Astrocyte of the spinal cord (primary cell): ENCODE results near the gene EFR3B.
A peak's percentile ranks its signal among the peaks of the same experiment; 100 is the strongest.

Experiments
- DNase-seq: peaks from one replicate; pipeline ENCODE4 v3.0.0; 2011; ENCODE audit warnings: low read depth, low spot score
- H3K4me3 ChIP-seq: 2 replicates; pipeline ENCODE4 v1.5.1; 2011; ENCODE audit warnings: low read depth, mild to moderate bottlenecking, low read length, moderate library complexity
- in situ Hi-C: cut with HindIII; loops from 2 replicates; pipeline ENCODE4 v1.10.0; 2017; ENCODE audit warnings: low sequenced_read_pairs
- TF ChIP-seq, protein P1 (sequence below): IDR thresholded peaks from 2 replicates; pipeline ENCODE4 v1.5.1; 2012; ENCODE audit warnings: low read depth, mild to moderate bottlenecking, low read length, inconsistent platforms

Gene EFR3B

DNA sequence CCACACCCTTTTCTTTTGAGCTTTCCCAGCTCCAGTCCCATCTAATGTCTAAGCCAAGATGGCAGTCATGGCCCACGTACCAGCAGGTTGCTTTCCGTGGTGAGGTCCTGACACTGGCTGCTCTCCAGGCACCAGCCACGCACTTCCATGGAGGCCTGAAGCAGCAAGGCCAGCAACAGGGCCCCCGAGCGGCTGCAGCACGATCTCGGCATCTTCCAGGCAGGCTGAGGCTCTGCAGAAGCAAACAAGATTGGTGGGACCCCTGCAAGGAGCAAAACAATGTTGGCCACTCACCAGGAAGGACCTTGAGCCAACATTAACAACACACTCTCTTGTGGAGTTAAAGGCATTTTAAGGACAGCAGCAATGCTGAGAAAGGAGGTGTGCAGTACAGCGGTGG is 122.7 kb downstream of the EFR3B start:
- DNase-seq, result no peak
- no peak overlapping the region for H3K4me3 ChIP-seq
- TF ChIP-seq, protein P1, sequence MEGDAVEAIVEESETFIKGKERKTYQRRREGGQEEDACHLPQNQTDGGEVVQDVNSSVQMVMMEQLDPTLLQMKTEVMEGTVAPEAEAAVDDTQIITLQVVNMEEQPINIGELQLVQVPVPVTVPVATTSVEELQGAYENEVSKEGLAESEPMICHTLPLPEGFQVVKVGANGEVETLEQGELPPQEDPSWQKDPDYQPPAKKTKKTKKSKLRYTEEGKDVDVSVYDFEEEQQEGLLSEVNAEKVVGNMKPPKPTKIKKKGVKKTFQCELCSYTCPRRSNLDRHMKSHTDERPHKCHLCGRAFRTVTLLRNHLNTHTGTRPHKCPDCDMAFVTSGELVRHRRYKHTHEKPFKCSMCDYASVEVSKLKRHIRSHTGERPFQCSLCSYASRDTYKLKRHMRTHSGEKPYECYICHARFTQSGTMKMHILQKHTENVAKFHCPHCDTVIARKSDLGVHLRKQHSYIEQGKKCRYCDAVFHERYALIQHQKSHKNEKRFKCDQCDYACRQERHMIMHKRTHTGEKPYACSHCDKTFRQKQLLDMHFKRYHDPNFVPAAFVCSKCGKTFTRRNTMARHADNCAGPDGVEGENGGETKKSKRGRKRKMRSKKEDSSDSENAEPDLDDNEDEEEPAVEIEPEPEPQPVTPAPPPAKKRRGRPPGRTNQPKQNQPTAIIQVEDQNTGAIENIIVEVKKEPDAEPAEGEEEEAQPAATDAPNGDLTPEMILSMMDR, result no peak
- in situ Hi-C loops, result no loop called here

DNA sequence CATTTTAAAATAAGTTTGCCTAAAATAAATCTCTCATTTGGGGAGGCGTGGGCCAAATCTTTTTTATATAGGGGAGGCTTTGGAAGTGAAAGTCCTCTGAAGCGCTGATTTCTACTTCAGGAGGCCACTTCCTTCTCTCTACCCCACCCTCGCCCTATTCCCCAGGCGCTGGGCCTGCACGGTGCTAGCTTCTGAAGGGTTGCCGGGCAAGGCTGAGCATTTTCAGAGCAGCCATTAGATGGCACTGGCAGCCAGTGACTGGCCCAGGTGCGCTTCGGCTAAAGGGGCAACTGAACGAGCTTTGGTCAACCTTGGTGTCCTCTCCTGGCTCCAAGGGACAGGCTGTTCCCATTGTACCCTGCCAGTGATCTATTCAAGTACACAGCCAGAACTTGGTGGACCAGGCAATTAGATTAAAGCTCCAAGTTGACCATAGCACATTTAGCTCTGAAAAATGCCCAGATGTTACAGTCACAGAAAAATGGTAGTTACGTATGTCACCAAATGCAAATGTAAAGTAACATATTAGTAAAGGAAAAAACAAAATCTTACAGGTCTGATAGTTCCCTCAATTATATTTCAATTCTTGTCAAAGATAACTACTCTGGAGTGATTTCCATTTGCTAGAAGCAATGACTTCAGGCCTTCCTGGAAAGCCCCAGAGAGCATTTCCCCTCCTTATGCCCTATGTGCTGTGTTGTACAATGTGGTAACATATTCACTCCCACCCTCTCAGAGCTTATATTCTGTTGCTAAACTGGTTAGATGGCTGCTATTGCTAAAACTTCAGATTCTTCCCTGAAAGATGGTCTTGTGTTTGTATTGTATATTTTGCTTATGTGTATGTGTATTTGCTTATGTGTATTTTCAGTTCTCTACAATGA is 124.4 kb downstream of the EFR3B start:
- TF ChIP-seq, protein P1, result peak; percentile 36

DNA sequence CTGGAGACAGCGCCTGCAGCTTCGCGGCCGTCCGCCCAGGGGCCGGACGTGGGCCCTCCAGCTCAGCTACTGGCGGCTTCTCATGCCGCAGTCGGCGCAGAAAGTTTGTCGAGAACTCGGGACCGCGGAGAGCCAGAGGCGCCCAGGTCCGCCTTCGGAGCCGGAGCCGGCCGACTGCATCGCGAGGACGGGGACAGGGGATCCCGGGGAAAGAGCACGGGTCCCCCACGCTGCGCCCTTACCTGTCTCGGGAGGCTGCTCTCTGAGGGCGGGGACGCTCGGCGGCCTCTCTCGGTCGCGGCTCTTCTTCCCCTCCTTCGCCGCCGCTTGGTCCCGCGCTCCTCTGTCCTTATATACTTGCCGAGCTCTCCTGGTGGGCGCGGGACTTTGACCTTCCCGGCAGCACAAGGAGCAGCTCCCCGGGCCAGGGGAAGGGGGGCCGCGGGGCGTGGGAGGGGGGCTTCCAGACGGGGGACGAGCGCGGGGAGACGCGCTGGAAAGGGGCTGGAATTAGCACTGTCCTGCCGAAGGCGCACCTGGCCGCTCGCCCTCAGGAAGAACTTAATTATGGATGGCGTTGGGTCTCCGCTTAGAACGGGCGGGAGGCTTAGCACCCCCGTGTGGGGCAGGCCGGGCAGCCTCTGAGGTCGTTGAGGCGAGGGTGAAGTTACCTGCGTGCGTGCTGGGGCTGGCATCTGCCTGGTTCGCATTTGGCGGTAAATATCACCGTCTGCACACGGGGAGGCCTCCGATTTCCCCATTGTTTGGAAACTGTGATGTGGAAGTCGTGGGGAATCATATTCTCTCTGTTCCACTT is 126.6 kb downstream of the EFR3B start, which contains the start of gene POMC:
POMC (minus strand) TSS at position 325 of the 817 bp plus-strand sequence. CDS start 3,808 bp downstream, outside the sequence.
- TF ChIP-seq, protein P1, result no peak
- DNase-seq, result peak; percentile 31

More for the DNA sequence above, 124.4 kb downstream of the EFR3B start:
- H3K4me3 ChIP-seq, result no peak overlapping the region
- in situ Hi-C loops, result no loop called here
- DNase-seq, result no peak

DNA sequence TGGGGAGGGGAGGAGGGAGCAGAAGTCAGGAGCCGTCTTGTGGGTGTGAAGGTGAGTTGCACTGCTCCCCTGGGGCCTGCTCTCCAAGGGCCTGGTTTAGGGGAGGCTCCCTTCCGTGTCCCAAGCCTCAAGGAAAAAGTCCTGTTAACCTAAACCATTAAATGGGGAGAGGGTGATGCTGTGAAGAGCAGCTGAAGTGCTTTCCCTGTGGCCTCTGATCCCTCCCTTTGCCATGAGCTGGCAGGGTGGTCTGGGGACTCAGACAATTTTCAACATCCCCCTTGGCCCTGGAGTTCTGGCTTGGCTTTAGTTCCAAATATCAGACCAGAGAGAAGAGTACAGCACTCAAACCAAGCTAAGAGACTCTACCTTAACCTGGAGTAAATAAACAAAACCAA is 127.2 kb downstream of the EFR3B start:
- TF ChIP-seq, protein P1, result no peak
- in situ Hi-C loops, result no loop called here
- DNase-seq, result no peak
- H3K4me3 ChIP-seq, result no peak overlapping the region

More for the DNA sequence above, 126.6 kb downstream of the EFR3B start, which contains the start of gene POMC:
- H3K4me3 ChIP-seq, result peak within 1 kb of the TSS; percentile 24
- in situ Hi-C loops, result no loop called here

DNA sequence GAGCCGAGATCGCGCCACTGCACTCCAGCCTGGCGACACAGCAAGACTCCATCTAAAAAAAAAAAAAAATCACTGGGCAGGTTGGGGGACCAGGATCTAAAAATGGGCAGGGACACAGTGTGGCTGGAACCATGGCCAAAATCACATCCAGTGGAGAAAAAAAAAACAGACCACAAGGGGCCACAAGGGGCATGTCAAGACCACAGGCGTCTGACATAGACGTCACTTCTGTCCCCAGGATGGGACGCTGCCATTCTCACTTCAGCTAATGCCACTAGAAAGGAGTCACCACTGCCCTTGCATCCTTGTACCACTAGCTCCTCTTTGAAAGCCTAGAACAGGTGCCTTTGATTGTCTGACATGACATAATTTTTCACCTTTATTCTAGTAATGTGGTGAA is 129.0 kb downstream of the EFR3B start:
- in situ Hi-C loops, result no loop called here
- no peak for DNase-seq

DNA sequence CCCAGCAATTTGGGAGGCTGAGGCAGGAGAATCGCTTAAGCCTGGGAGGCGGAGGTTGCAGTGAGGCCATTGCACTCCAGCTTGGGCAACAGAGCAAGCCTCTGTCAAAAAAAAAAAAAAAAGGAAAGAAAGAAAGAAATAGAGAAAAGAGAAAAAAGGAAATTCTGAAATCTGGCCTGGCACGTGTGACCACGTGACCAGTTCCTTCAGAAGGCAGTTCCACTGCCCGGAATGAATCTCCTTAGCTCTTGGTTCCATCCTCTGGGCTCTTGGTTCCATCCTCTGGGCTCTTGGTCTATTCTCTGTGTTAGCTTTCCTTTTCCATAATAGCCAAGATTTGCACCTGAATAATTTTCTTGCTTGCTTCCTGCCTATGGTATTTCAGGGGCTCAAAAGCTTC is 131.8 kb downstream of the EFR3B start:
- in situ Hi-C loops, result no loop called here
- TF ChIP-seq, protein P1, result no peak
- no peak for DNase-seq
- H3K4me3 ChIP-seq, result no peak overlapping the region

More for the DNA sequence above, 129.0 kb downstream of the EFR3B start:
- TF ChIP-seq, protein P1, result no peak
- no peak overlapping the region for H3K4me3 ChIP-seq
